K562 (cell line): ENCODE results near the gene CCDC159. TPM values are rescaled to one million over a fixed set of nuclear protein-coding genes. Genes with fewer than 3 reads are reported as not detected.

Experiments
- ARID1B ChIP-seq: fragments of 450-650 bp; IDR thresholded peaks from 2 replicates; pipeline ENCODE4 v1.6.1; 2016; ENCODE audit warnings: antibody characterized with exemption, mild to moderate bottlenecking, inconsistent platforms
- ETV6 ChIP-seq, 3 experiments: fragments of 150-350 bp in 1 of 3; sonication (generic) in 1 of 3; formaldehyde crosslinking in 1 of 3; IDR thresholded peaks; 2 replicates each; pipeline versions ENCODE4 v1.6.1 to v1.8.0; 2014 to 2022; ENCODE audit warnings: borderline replicate concordance in 2 of 3, low read depth in 2 of 3, antibody characterized with exemption in 1 of 3, low read length in 1 of 3, mild to moderate bottlenecking in 1 of 3, missing genetic modification reagents in 1 of 3
- HDAC3 ChIP-seq: fragments of 450-650 bp; IDR thresholded peaks from 2 replicates; pipeline ENCODE4 v1.6.1; 2018; ENCODE audit warnings: borderline replicate concordance, mild to moderate bottlenecking, moderate library complexity; ENCODE audit not compliant: partially characterized antibody
- HES1 ChIP-seq: fragments of 450-650 bp; IDR thresholded peaks from 2 replicates; pipeline ENCODE4 v1.6.1; 2016; ENCODE audit warnings: low read depth, mild to moderate bottlenecking, moderate library complexity
- HNRNPK ChIP-seq: fragments of 200-400 bp; formaldehyde crosslinking; IDR thresholded peaks from one replicate; pipeline ENCODE4 v1.6.1; 2018; ENCODE audit warnings: mild to moderate bottlenecking, low read depth, low read length; ENCODE audit not compliant: poor library complexity, severe bottlenecking
- HOXB6 ChIP-seq: fragments of 250-450 bp; sonication (Bioruptor Pico); IDR thresholded peaks from 2 replicates; pipeline ENCODE4 v1.5.1; 2022; ENCODE audit warnings: mild to moderate bottlenecking, borderline replicate concordance
- MCM7 ChIP-seq, 2 experiments: fragments of 450-650 bp; IDR thresholded peaks; 2 replicates each; pipeline ENCODE4 v1.6.1; 2016 to 2018
- MYBL2 ChIP-seq, 2 experiments: fragments of 450-650 bp in 1 of 2; sonication (generic) in 1 of 2; formaldehyde crosslinking in 1 of 2; IDR thresholded peaks; 2 replicates each; pipeline versions ENCODE4 v1.6.1 to v1.8.1; 2017 to 2022; ENCODE audit warnings: borderline replicate concordance in 1 of 2, inconsistent platforms in 1 of 2, low read depth in 1 of 2, mild to moderate bottlenecking in 1 of 2, missing genetic modification reagents in 1 of 2, moderate library complexity in 1 of 2
- RBM17 ChIP-seq: fragments of 200-400 bp; formaldehyde crosslinking; IDR thresholded peaks from 2 replicates; pipeline ENCODE4 v1.6.1; 2017; ENCODE audit warnings: low read depth, mild to moderate bottlenecking, low read length, borderline replicate concordance
- RBM25 ChIP-seq: fragments of 200-400 bp; formaldehyde crosslinking; IDR thresholded peaks from 2 replicates; pipeline ENCODE4 v1.6.1; 2018; ENCODE audit warnings: low read length, low read depth, moderate library complexity; ENCODE audit not compliant: severe bottlenecking
- RNF219 ChIP-seq: fragments of 250-450 bp; sonication (Bioruptor Pico); IDR thresholded peaks from 2 replicates; pipeline ENCODE4 v1.5.0; 2022; ENCODE audit warnings: mild to moderate bottlenecking
- SMAD3 ChIP-seq: fragments of 450-650 bp; formaldehyde crosslinking; conservative IDR thresholded peaks from 2 replicates; pipeline ENCODE4 v1.4.0; 2020; ENCODE audit warnings: mild to moderate bottlenecking
- SMARCA5 ChIP-seq: fragments of 450-650 bp; IDR thresholded peaks from 2 replicates; pipeline ENCODE4 v1.6.1; 2016
- TBP ChIP-seq: optimal IDR thresholded peaks from 2 replicates; pipeline ENCODE3; 2011; ENCODE audit warnings: low read depth, low read length, improper control_type of control experiment
- THAP7 ChIP-seq: fragments of 250-450 bp; sonication (Bioruptor Pico); IDR thresholded peaks from 2 replicates; pipeline ENCODE4 v1.5.0; 2021
- ZBTB17 ChIP-seq: fragments of 450-650 bp; formaldehyde crosslinking; IDR thresholded peaks from 2 replicates; pipeline ENCODE4 v1.4.0; 2020; ENCODE audit warnings: mild to moderate bottlenecking
- ZC3H8 ChIP-seq: fragments of 450-650 bp; IDR thresholded peaks from 2 replicates; pipeline ENCODE4 v1.6.1; 2017
- ZFX ChIP-seq: sonication (generic); formaldehyde crosslinking; IDR thresholded peaks from 2 replicates; pipeline ENCODE4 v1.8.0; 2022; ENCODE audit warnings: mild to moderate bottlenecking, missing genetic modification reagents, moderate library complexity
- ZKSCAN3 ChIP-seq: fragments of 250-450 bp; sonication (Bioruptor Pico); IDR thresholded peaks from 2 replicates; pipeline ENCODE4 v1.4.0; 2020
- ZNF184 ChIP-seq: sonication (generic); formaldehyde crosslinking; IDR thresholded peaks from 2 replicates; pipeline ENCODE4 v1.5.0; 2020; ENCODE audit warnings: missing genetic modification reagents
- ZNF3 ChIP-seq: fragments of 250-450 bp; sonication (Bioruptor Pico); IDR thresholded peaks from 2 replicates; pipeline ENCODE4 v1.5.0; 2021; ENCODE audit warnings: mild to moderate bottlenecking, moderate library complexity
- polyA plus RNA-seq, 8 experiments: library from polyadenylated mRNA; depleted of rRNA in 4 of 8; stranded (reverse) in 5 of 8; unstranded in 3 of 8; fragments of >200 nt; fragmentation: Nextera tagmentation in 2 of 8; fragmentation: Illumina TruSeq in 1 of 8; extraction: Ambion mirVana in 2 of 8; extraction: Trizol in 1 of 8; gene quantifications; 2 replicates each; pipeline versions ENCODE4 v1.2.1 to v1.2.3, GENCODE V29; 2011 to 2014; ENCODE audit warnings: inconsistent platforms in 1 of 8, missing spikeins in 1 of 8
- total RNA-seq, 7 experiments: library from RNA; depleted of rRNA in 6 of 7; stranded (reverse); fragments of >200 nt in 6 of 7; fragmentation: Illumina TruSeq in 2 of 7; extraction: Trizol in 2 of 7; gene quantifications; 2 replicates each; pipeline versions ENCODE4 v1.2.1 to v1.2.3, GENCODE V29; 2011 to 2021; ENCODE audit warnings: low replicate concordance in 1 of 7

Gene CCDC159
- total and polyA plus RNA-seq, 9 of the 15 experiments (the other 6 are each of a cell fraction or from before 2014, with no cell fraction given): 0.68 to 10.1 (median 4.7) TPM

- no peak for TF ChIP-seq ARID1B
- no peak for TF ChIP-seq MYBL2 (IDR thresholded peaks at IDR 0.05; ENCODE audit: low read depth)
- TF ChIP-seq MYBL2 (CRISPR knock-in tag; IDR thresholded peaks at IDR 0.05; ENCODE audit: borderline replicate concordance): no peak
- TF ChIP-seq MCM7 (IDR thresholded peaks at IDR 0.05): no peak
- TF ChIP-seq ZNF3: no peak
- no peak for TF ChIP-seq RBM17
- no peak for TF ChIP-seq HNRNPK
- no peak for TF ChIP-seq SMAD3 (CRISPR knock-in tag)
- TF ChIP-seq HES1: no peak
- no peak for TF ChIP-seq ZC3H8
- TF ChIP-seq ZFX: no peak
- no peak for TF ChIP-seq ZNF184
- TF ChIP-seq RNF219 (CRISPR knock-in tag): no peak
- no peak for TF ChIP-seq ZKSCAN3 (CRISPR knock-in tag)
- TF ChIP-seq SMARCA5: peak; percentile 44; the same call in 1 of the 2 replicates
- no peak for TF ChIP-seq TBP
- TF ChIP-seq HOXB6 (CRISPR knock-in tag): no peak
- TF ChIP-seq THAP7 (CRISPR knock-in tag): no peak
- peak; percentile 76 for TF ChIP-seq RBM25
- TF ChIP-seq ZBTB17 (CRISPR knock-in tag): no peak
- TF ChIP-seq HDAC3: no peak
- TF ChIP-seq ETV6 (IDR thresholded peaks at IDR 0.05; ENCODE audit: borderline replicate concordance in 1 of 2, low read depth in 2 of 2, low read length in 1 of 2): no peak
- TF ChIP-seq ETV6 (CRISPR knock-in tag; IDR thresholded peaks at IDR 0.05; ENCODE audit: borderline replicate concordance): no peak
Observed at GRCh38 chr19:11321191-11322126, 24.9 kb upstream of the CCDC159 start (continued).
